ENCODE measurements around the gene WRNIP1. TPM values are rescaled to one million over a fixed set of nuclear protein-coding genes. Genes with fewer than 3 reads are reported as not detected.

Gene WRNIP1
- total and polyA plus RNA-seq, 9 of the 15 experiments (the other 6 are each of a cell fraction or from before 2014, with no cell fraction given) = 13.2 to 63.6 (median 48.6) TPM

GRCh38 chr6:2733736-2734480 is 31.3 kb upstream of the WRNIP1 start (continued):
- TF ChIP-seq ZNF318 (IDR thresholded peaks at IDR 0.05; ENCODE audit: borderline replicate concordance in 1 of 2, low read depth in 1 of 2) (no peak), ZNF407 (IDR thresholded peaks at IDR 0.05; ENCODE audit: low read depth) (no peak), HDAC8 (tag; IDR thresholded peaks at IDR 0.05) (peak; percentile 56; the same call in 1 of the 2 replicates), ZNF311 (CRISPR knock-in tag; IDR thresholded peaks at IDR 0.05) (0 out of 2 replicates have a peak, but pooled peaks have one; percentile 22), SIN3B (IDR thresholded peaks at IDR 0.05; ENCODE audit: low read depth) (no peak), NEUROD1 (IDR thresholded peaks at IDR 0.05; ENCODE audit: borderline replicate concordance, low read depth, low read length, partially characterized antibody) (no peak)
